A549 treated with dexamethasone at 1 μM for 4 hours (cell line): ENCODE results near the gene SURF4. TPM values are rescaled to one million over a fixed set of nuclear protein-coding genes. Genes with fewer than 3 reads are reported as not detected.

Experiments
- total RNA-seq: library from RNA; stranded (reverse); fragments of 200-300 nt; extraction: Qiagen RNA extraction; gene quantifications from 5 replicates; pipeline ENCODE4 v1.2.3, GENCODE V29; 2022

SURF4 gene
- total RNA-seq = 168 to 224 TPM (median 215 TPM) in 5 replicates

GRCh38 chr9:133375724-133376654 is at the start of gene SURF4, which contains the start of gene STKLD1:
TSS of gene SURF4 (minus strand) at chr9:133376060. CDS start at chr9:133375969, 91 bp downstream.
TSS of gene STKLD1 (plus strand) at chr9:133376366. CDS start at chr9:133376474, 108 bp downstream.

GRCh38 chr9:133421615-133422542 is 46.0 kb upstream of the SURF4 start, which contains the start of gene ADAMTS13:
TSS of gene ADAMTS13 (plus strand) at chr9:133422367. CDS start at chr9:133422444, 77 bp downstream.

GRCh38 chr9:133417541-133418461 is 41.9 kb upstream of the SURF4 start, which contains the start of gene REXO4:
TSS of gene REXO4 (minus strand) at chr9:133418010. CDS start at chr9:133417844, 166 bp downstream.

GRCh38 chr9:133356391-133357091 is 19.3 kb downstream of the SURF4 start, which contains the start of the genes SURF1 and SURF2:
TSS of gene SURF1 (minus strand) at chr9:133356487. CDS start at chr9:133356453, 34 bp downstream.
TSS of gene SURF2 (plus strand) at chr9:133356550. CDS start at chr9:133356593, 43 bp downstream.

GRCh38 chr9:133347985-133348717 is 27.7 kb downstream of the SURF4 start, which contains the start of the genes MED22 and RPL7A:
TSS of gene MED22 (minus strand) at chr9:133348131. CDS start at chr9:133346662, 1,469 bp downstream.
TSS of gene RPL7A (plus strand) at chr9:133348218. CDS start at chr9:133348244, 26 bp downstream.

GRCh38 chr9:133335924-133336811 is 39.7 kb downstream of the SURF4 start, which contains the start of gene SURF6:
TSS of gene SURF6 (minus strand) at chr9:133336188. CDS start at chr9:133336132, 56 bp downstream.

Other genes with a start within 250 kb of the SURF4 start
- gene GBGT1, start 212.1 kb downstream of the SURF4 start, total RNA-seq = 0.95 to 2.4 TPM (median 2.1 TPM) in 5 replicates
- not detected in 5 replicates for gene OBP2B, start 166.8 kb downstream of the SURF4 start, total RNA-seq
- not detected in 5 replicates for gene ABO, start 100.9 kb downstream of the SURF4 start, total RNA-seq
- gene SURF6, start 39.9 kb downstream of the SURF4 start, total RNA-seq = 19.8 to 27.8 TPM (median 23.8 TPM) in 5 replicates
- gene MED22, start 27.9 kb downstream of the SURF4 start, total RNA-seq = 19.2 to 29.6 TPM (median 29.4 TPM) in 5 replicates
- 3,041 to 3,423 TPM (median 3,202 TPM) in 5 replicates for gene RPL7A, start 27.8 kb downstream of the SURF4 start, total RNA-seq
- gene SURF1, start 19.6 kb downstream of the SURF4 start, total RNA-seq = 36.0 to 40.4 TPM (median 37.1 TPM) in 5 replicates
- gene SURF2, start 19.5 kb downstream of the SURF4 start, total RNA-seq = 40.8 to 52.9 TPM (median 47.3 TPM) in 5 replicates
- 0.44 to 1.2 TPM (median 0.73 TPM) in 5 replicates for gene STKLD1, start 306 bp upstream of the SURF4 start, total RNA-seq
- gene REXO4, start 42.0 kb upstream of the SURF4 start, total RNA-seq = 27.2 to 37.6 TPM (median 33.8 TPM) in 5 replicates
- gene ADAMTS13, start 46.3 kb upstream of the SURF4 start, total RNA-seq = 0.30 to 0.49 TPM (median 0.40 TPM) in 5 replicates
- 2.5 to 5.0 TPM (median 4.2 TPM) in 5 replicates for gene CACFD1, start 83.9 kb upstream of the SURF4 start, total RNA-seq
- 12.7 to 20.1 TPM (median 17.2 TPM) in 5 replicates for gene SLC2A6, start 103.0 kb upstream of the SURF4 start, total RNA-seq
- not detected in 5 replicates for gene MYMK, start 148.9 kb upstream of the SURF4 start, total RNA-seq
- not detected in 5 replicates for gene ADAMTSL2, start 158.6 kb upstream of the SURF4 start, total RNA-seq
- gene FAM163B, start 233.3 kb upstream of the SURF4 start, total RNA-seq = not detected in 5 replicates